Measurements from ENCODE around the gene TBC1D22A. TPM values are rescaled to one million over a fixed set of nuclear protein-coding genes. Genes with fewer than 3 reads are reported as not detected.

Gene TBC1D22A
- total RNA-seq, 2 experiments from 2014 or later = 22.3 to 43.9 TPM

GRCh38 chr22:47123006-47123826 lies 360.8 kb downstream of the TBC1D22A start:
- Histone ChIP-seq H3K36me3 (ENCODE audit: insufficient read depth, low read length) (no peaks in the 10 kb centered on the region), H3K27ac (ENCODE audit: low read depth, low read length, poor library complexity, severe bottlenecking) (no peak overlapping the region), H3K4me3 (ENCODE audit: low read depth, low read length, poor library complexity, severe bottlenecking) (no peak overlapping the region), H3K9me2 (ENCODE audit: insufficient read depth, low read length) (no peaks in the 10 kb centered on the region), H2AFZ (ENCODE audit: low read length) (no peak overlapping the region), H3K4me1 (ENCODE audit: insufficient read depth, low read length, poor library complexity, severe bottlenecking) (no peaks in the 10 kb centered on the region), H3K79me2 (ENCODE audit: insufficient read depth, low read depth, low read length) (no peaks in the 10 kb centered on the region), H3K4me2 (ENCODE audit: low read length) (no peak overlapping the region), H4K20me1 (ENCODE audit: insufficient read depth, low read length) (no peaks in the 10 kb centered on the region), H3K9me3 (ENCODE audit: low read length) (no peaks in the 10 kb centered on the region)
- BruUV-seq (replicated peaks) = no TSS peak
- CTCF ChIA-PET (ENCODE audit: unreplicated experiment) = no interaction called here
- intact Hi-C loops (cut with micrococcal nuclease; ENCODE audit: unreplicated experiment) = no loop called here
- POLR2A ChIA-PET = no interaction called here
- DNase-seq (ENCODE audit: low spot score) = no peak
- TF ChIP-seq EZH2phosphoT487 (IDR thresholded peaks at IDR 0.05; ENCODE audit: borderline replicate concordance, low read depth, low read length) = no peak
- no peak for TF ChIP-seq CTCF (conservative IDR thresholded peaks at IDR 0.05; ENCODE audit: low read length)

GRCh38 chr22:47123827-47124442 lies 361.5 kb downstream of the TBC1D22A start:
- no peaks in the 10 kb centered on the region for H3K36me3 ChIP-seq (ENCODE audit: insufficient read depth, low read length)
- CTCF ChIA-PET (ENCODE audit: unreplicated experiment) = no interaction called here
- intact Hi-C loops (cut with micrococcal nuclease; ENCODE audit: unreplicated experiment) = no loop called here
- no peak for DNase-seq (ENCODE audit: low spot score)
- no peak overlapping the region for H3K27ac ChIP-seq (ENCODE audit: low read depth, low read length, poor library complexity, severe bottlenecking)
- H2AFZ ChIP-seq (ENCODE audit: low read length) = no peak overlapping the region
- H3K9me3 ChIP-seq (ENCODE audit: low read length) = no peaks in the 10 kb centered on the region
- BruUV-seq (replicated peaks) = no TSS peak
- H3K4me2 ChIP-seq (ENCODE audit: low read length) = no peak overlapping the region
- no peak overlapping the region for H3K4me3 ChIP-seq (ENCODE audit: low read depth, low read length, poor library complexity, severe bottlenecking)
- TF ChIP-seq EZH2phosphoT487 (IDR thresholded peaks at IDR 0.05; ENCODE audit: borderline replicate concordance, low read depth, low read length) (no peak), CTCF (conservative IDR thresholded peaks at IDR 0.05; ENCODE audit: low read length) (no peak)
- H3K79me2 ChIP-seq (ENCODE audit: insufficient read depth, low read depth, low read length) = no peaks in the 10 kb centered on the region
- H4K20me1 ChIP-seq (ENCODE audit: insufficient read depth, low read length) = no peaks in the 10 kb centered on the region
- H3K4me1 ChIP-seq (ENCODE audit: insufficient read depth, low read length, poor library complexity, severe bottlenecking) = no peaks in the 10 kb centered on the region
- POLR2A ChIA-PET = no interaction called here
- H3K9me2 ChIP-seq (ENCODE audit: insufficient read depth, low read length) = no peaks in the 10 kb centered on the region

- H2AFZ ChIP-seq (ENCODE audit: low read length) = no peak overlapping the region
- no peaks in the 10 kb centered on the region for H3K36me3 ChIP-seq (ENCODE audit: insufficient read depth, low read length)
- H3K9me3 ChIP-seq (ENCODE audit: low read length) = no peaks in the 10 kb centered on the region
- H3K4me2 ChIP-seq (ENCODE audit: low read length) = no peak overlapping the region
- no peaks in the 10 kb centered on the region for H3K9me2 ChIP-seq (ENCODE audit: insufficient read depth, low read length)
- TF ChIP-seq CTCF (conservative IDR thresholded peaks at IDR 0.05; ENCODE audit: low read length) = no peak
- TF ChIP-seq EZH2phosphoT487 (IDR thresholded peaks at IDR 0.05; ENCODE audit: borderline replicate concordance, low read depth, low read length) = no peak
- no peak overlapping the region for H3K4me3 ChIP-seq (ENCODE audit: low read depth, low read length, poor library complexity, severe bottlenecking)
- intact Hi-C loops (cut with micrococcal nuclease; ENCODE audit: unreplicated experiment) = no loop called here
- no peaks in the 10 kb centered on the region for H4K20me1 ChIP-seq (ENCODE audit: insufficient read depth, low read length)
- no peak overlapping the region for H3K27ac ChIP-seq (ENCODE audit: low read depth, low read length, poor library complexity, severe bottlenecking)
- no TSS peak for BruUV-seq (replicated peaks)
- no peaks in the 10 kb centered on the region for H3K4me1 ChIP-seq (ENCODE audit: insufficient read depth, low read length, poor library complexity, severe bottlenecking)
- ChIA-PET POLR2A (no interaction called here), CTCF (ENCODE audit: unreplicated experiment) (no interaction called here)
- DNase-seq (ENCODE audit: low spot score) = no peak
- no peaks in the 10 kb centered on the region for H3K79me2 ChIP-seq (ENCODE audit: insufficient read depth, low read depth, low read length)
Observed at GRCh38 chr22:47124451-47124881, 362.0 kb downstream of the TBC1D22A start.

Measured in OCI-LY7 (cell line).